Measurements from ENCODE around the gene FAM53A. TPM values are rescaled to one million over a fixed set of nuclear protein-coding genes. Genes with fewer than 3 reads are reported as not detected.

Gene FAM53A
- total RNA-seq, 1 experiment from 2014 or later, result 1.5 TPM

GRCh38 chr4:1655081-1655480 is 29.0 kb downstream of the FAM53A start:
- H3K79me2 ChIP-seq (ENCODE audit: low read length), result no peaks in the 10 kb centered on the region
- H3K9me2 ChIP-seq (replicated peaks; ENCODE audit: insufficient read depth, low read length), result no peaks in the 10 kb centered on the region
- no peaks in the 10 kb centered on the region for H3K36me3 ChIP-seq (ENCODE audit: insufficient read depth, low read length)
- no peak for DNase-seq
- H3K4me2 ChIP-seq (ENCODE audit: low read depth, low read length, poor library complexity, severe bottlenecking), result no peak overlapping the region
- H3K27me3 ChIP-seq (ENCODE audit: low read length), result no peaks in the 10 kb centered on the region
- H3K9ac ChIP-seq (ENCODE audit: low read length), result no peak overlapping the region
- H3K4me3 ChIP-seq (ENCODE audit: low read length), result no peak overlapping the region
- H3K9me3 ChIP-seq (ENCODE audit: low read length), result peaks cover 6% of the 10 kb centered on the region; the same call in 1 of the 2 replicates
- H4K20me1 ChIP-seq (ENCODE audit: insufficient read depth, low read depth, low read length), result no peaks in the 10 kb centered on the region
- no peak overlapping the region for H3K27ac ChIP-seq (ENCODE audit: low read length)
- H3K4me1 ChIP-seq (ENCODE audit: low read length), result no peaks in the 10 kb centered on the region
- H2AFZ ChIP-seq (ENCODE audit: low read length), result no peak overlapping the region

GRCh38 chr4:1654216-1654955 is 29.7 kb downstream of the FAM53A start:
- no peaks in the 10 kb centered on the region for H3K27me3 ChIP-seq (ENCODE audit: low read length)

GRCh38 chr4:1653776-1654175 is 30.3 kb downstream of the FAM53A start:
- Histone ChIP-seq H3K4me3 (ENCODE audit: low read length) (no peak overlapping the region), H3K27me3 (ENCODE audit: low read length) (no peaks in the 10 kb centered on the region), H3K9me3 (ENCODE audit: low read length) (peaks cover 6% of the 10 kb centered on the region; the same call in 1 of the 2 replicates), H3K4me1 (ENCODE audit: low read length) (no peaks in the 10 kb centered on the region), H3K27ac (ENCODE audit: low read length) (no peak overlapping the region), H3K9me2 (replicated peaks; ENCODE audit: insufficient read depth, low read length) (no peaks in the 10 kb centered on the region), H3K9ac (ENCODE audit: low read length) (no peak overlapping the region), H4K20me1 (ENCODE audit: insufficient read depth, low read depth, low read length) (no peaks in the 10 kb centered on the region), H3K79me2 (ENCODE audit: low read length) (no peaks in the 10 kb centered on the region), H3K36me3 (ENCODE audit: insufficient read depth, low read length) (no peaks in the 10 kb centered on the region), H3K4me2 (ENCODE audit: low read depth, low read length, poor library complexity, severe bottlenecking) (no peak overlapping the region), H2AFZ (ENCODE audit: low read length) (no peak overlapping the region)
- DNase-seq, result no peak

More at GRCh38 chr4:1654216-1654955, 29.7 kb downstream of the FAM53A start:
- Histone ChIP-seq H4K20me1 (ENCODE audit: insufficient read depth, low read depth, low read length) (no peaks in the 10 kb centered on the region), H3K27ac (ENCODE audit: low read length) (no peak overlapping the region), H3K9me3 (ENCODE audit: low read length) (peaks cover 6% of the 10 kb centered on the region; the same call in 1 of the 2 replicates), H3K4me2 (ENCODE audit: low read depth, low read length, poor library complexity, severe bottlenecking) (no peak overlapping the region), H3K36me3 (ENCODE audit: insufficient read depth, low read length) (no peaks in the 10 kb centered on the region), H3K79me2 (ENCODE audit: low read length) (no peaks in the 10 kb centered on the region), H2AFZ (ENCODE audit: low read length) (no peak overlapping the region), H3K4me1 (ENCODE audit: low read length) (no peaks in the 10 kb centered on the region), H3K4me3 (ENCODE audit: low read length) (no peak overlapping the region), H3K9me2 (replicated peaks; ENCODE audit: insufficient read depth, low read length) (no peaks in the 10 kb centered on the region), H3K9ac (ENCODE audit: low read length) (no peak overlapping the region)
- DNase-seq, result no peak

- Histone ChIP-seq H3K27ac (ENCODE audit: low read length) (no peak overlapping the region), H3K4me1 (ENCODE audit: low read length) (no peaks in the 10 kb centered on the region), H3K79me2 (ENCODE audit: low read length) (no peaks in the 10 kb centered on the region), H3K9me3 (ENCODE audit: low read length) (peaks cover 6% of the 10 kb centered on the region; the same call in 1 of the 2 replicates), H4K20me1 (ENCODE audit: insufficient read depth, low read depth, low read length) (no peaks in the 10 kb centered on the region), H3K4me2 (ENCODE audit: low read depth, low read length, poor library complexity, severe bottlenecking) (no peak overlapping the region), H3K9ac (ENCODE audit: low read length) (no peak overlapping the region), H3K9me2 (replicated peaks; ENCODE audit: insufficient read depth, low read length) (no peaks in the 10 kb centered on the region), H3K36me3 (ENCODE audit: insufficient read depth, low read length) (no peaks in the 10 kb centered on the region), H3K27me3 (ENCODE audit: low read length) (no peaks in the 10 kb centered on the region), H2AFZ (ENCODE audit: low read length) (no peak overlapping the region), H3K4me3 (ENCODE audit: low read length) (no peak overlapping the region)
- DNase-seq, result no peak
Measured at GRCh38 chr4:1652088-1652487, 32.0 kb downstream of the FAM53A start.

- Histone ChIP-seq H3K27me3 (ENCODE audit: low read length) (no peaks in the 10 kb centered on the region), H3K9me3 (ENCODE audit: low read length) (peaks cover 6% of the 10 kb centered on the region; the same call in 1 of the 2 replicates), H3K27ac (ENCODE audit: low read length) (no peak overlapping the region), H3K79me2 (ENCODE audit: low read length) (no peaks in the 10 kb centered on the region), H3K9me2 (replicated peaks; ENCODE audit: insufficient read depth, low read length) (no peaks in the 10 kb centered on the region), H3K36me3 (ENCODE audit: insufficient read depth, low read length) (no peaks in the 10 kb centered on the region), H2AFZ (ENCODE audit: low read length) (no peak overlapping the region), H3K4me2 (ENCODE audit: low read depth, low read length, poor library complexity, severe bottlenecking) (no peak overlapping the region), H3K4me1 (ENCODE audit: low read length) (no peaks in the 10 kb centered on the region), H3K9ac (ENCODE audit: low read length) (no peak overlapping the region), H3K4me3 (ENCODE audit: low read length) (no peak overlapping the region), H4K20me1 (ENCODE audit: insufficient read depth, low read depth, low read length) (no peaks in the 10 kb centered on the region)
- no peak for DNase-seq
Measured at GRCh38 chr4:1651609-1652008, 32.5 kb downstream of the FAM53A start.

GRCh38 chr4:1648962-1649361 is 35.2 kb downstream of the FAM53A start:
- no peaks in the 10 kb centered on the region for H3K36me3 ChIP-seq (ENCODE audit: insufficient read depth, low read length)
- H3K9me3 ChIP-seq (ENCODE audit: low read length), result peaks cover 6% of the 10 kb centered on the region; the same call in 1 of the 2 replicates
- no peak for DNase-seq
- no peak overlapping the region for H3K4me3 ChIP-seq (ENCODE audit: low read length)
- H4K20me1 ChIP-seq (ENCODE audit: insufficient read depth, low read depth, low read length), result no peaks in the 10 kb centered on the region
- H3K4me2 ChIP-seq (ENCODE audit: low read depth, low read length, poor library complexity, severe bottlenecking), result no peak overlapping the region
- no peaks in the 10 kb centered on the region for H3K4me1 ChIP-seq (ENCODE audit: low read length)
- H3K9me2 ChIP-seq (replicated peaks; ENCODE audit: insufficient read depth, low read length), result no peaks in the 10 kb centered on the region
- no peak overlapping the region for H2AFZ ChIP-seq (ENCODE audit: low read length)
- no peaks in the 10 kb centered on the region for H3K79me2 ChIP-seq (ENCODE audit: low read length)
- no peak overlapping the region for H3K27ac ChIP-seq (ENCODE audit: low read length)
- no peak overlapping the region for H3K9ac ChIP-seq (ENCODE audit: low read length)
- H3K27me3 ChIP-seq (ENCODE audit: low read length), result no peaks in the 10 kb centered on the region

GRCh38 chr4:1647432-1647831 is 36.7 kb downstream of the FAM53A start:
- DNase-seq, result no peak
- H3K9ac ChIP-seq (ENCODE audit: low read length), result no peak overlapping the region
- no peak overlapping the region for H2AFZ ChIP-seq (ENCODE audit: low read length)
- H3K27ac ChIP-seq (ENCODE audit: low read length), result no peak overlapping the region
- no peaks in the 10 kb centered on the region for H3K27me3 ChIP-seq (ENCODE audit: low read length)
- H3K9me3 ChIP-seq (ENCODE audit: low read length), result peaks cover under 1% of the 10 kb centered on the region; the same call in 1 of the 2 replicates
- H3K9me2 ChIP-seq (replicated peaks; ENCODE audit: insufficient read depth, low read length), result no peaks in the 10 kb centered on the region
- no peak overlapping the region for H3K4me3 ChIP-seq (ENCODE audit: low read length)
- no peak overlapping the region for H3K4me2 ChIP-seq (ENCODE audit: low read depth, low read length, poor library complexity, severe bottlenecking)
- H4K20me1 ChIP-seq (ENCODE audit: insufficient read depth, low read depth, low read length), result no peaks in the 10 kb centered on the region
- no peaks in the 10 kb centered on the region for H3K79me2 ChIP-seq (ENCODE audit: low read length)
- no peaks in the 10 kb centered on the region for H3K4me1 ChIP-seq (ENCODE audit: low read length)
- no peaks in the 10 kb centered on the region for H3K36me3 ChIP-seq (ENCODE audit: insufficient read depth, low read length)

GRCh38 chr4:1646690-1647089 is 37.4 kb downstream of the FAM53A start:
- Histone ChIP-seq H3K4me2 (ENCODE audit: low read depth, low read length, poor library complexity, severe bottlenecking) (no peak overlapping the region), H3K9me2 (replicated peaks; ENCODE audit: insufficient read depth, low read length) (no peaks in the 10 kb centered on the region), H3K79me2 (ENCODE audit: low read length) (no peaks in the 10 kb centered on the region), H3K36me3 (ENCODE audit: insufficient read depth, low read length) (no peaks in the 10 kb centered on the region), H3K27me3 (ENCODE audit: low read length) (no peaks in the 10 kb centered on the region), H4K20me1 (ENCODE audit: insufficient read depth, low read depth, low read length) (peaks cover 4% of the 10 kb centered on the region; the same call in 1 of the 2 replicates), H3K4me3 (ENCODE audit: low read length) (no peak overlapping the region), H3K9me3 (ENCODE audit: low read length) (no peaks in the 10 kb centered on the region), H2AFZ (ENCODE audit: low read length) (no peak overlapping the region), H3K27ac (ENCODE audit: low read length) (no peak overlapping the region), H3K4me1 (ENCODE audit: low read length) (peaks cover 6% of the 10 kb centered on the region), H3K9ac (ENCODE audit: low read length) (no peak overlapping the region)
- no peak for DNase-seq
